Endothelial cell of umbilical vein (primary cell): Measurements from ENCODE around the gene SAFB. TPM values are rescaled to one million over a fixed set of nuclear protein-coding genes. Genes with fewer than 3 reads are reported as not detected.

Source experiments
- BruUV-seq: library from RNA; stranded (reverse); fragments of 400-500 nt; replicated peaks from 2 replicates; lab custom pipeline; 2021; lab: Mats Ljungman, UMichigan
- CTCF ChIA-PET: fragments of 300-600, 350-600 bp; sonication (Branson Sonifier 250); formaldehyde crosslinking; loops from one replicate; lab custom pipeline; 2021; ENCODE audit warnings: antibody characterized with exemption, inconsistent platforms; lab: Charles Lee
- POLR2A ChIA-PET: fragments of 300-600, 350-600 bp; sonication (Branson Sonifier 250); formaldehyde crosslinking; loops from one replicate; lab custom pipeline; 2021; ENCODE audit warnings: antibody characterized with exemption, inconsistent platforms; lab: Charles Lee
- DNase-seq: peaks from one replicate; pipeline ENCODE4 v3.0.0-alpha.2; 2011; ENCODE audit warnings: low read depth, low spot score
- FAIRE-seq: peaks from 2 replicates; lab custom pipeline; 2011; peaks lifted over from hg19 to GRCh38; lab: Jason Lieb, UNC
- H2AFZ ChIP-seq: 2 replicates; pipeline ENCODE4 v1.6.0; 2012; ENCODE audit warnings: low read depth, low read length, control low read depth, inconsistent platforms
- H3K27ac ChIP-seq: 2 replicates; pipeline ENCODE4 v1.5.1; 2011; ENCODE audit warnings: low read depth, mild to moderate bottlenecking, control low read depth, low read length, moderate library complexity; ENCODE audit not compliant: insufficient read depth
- H3K27me3 ChIP-seq, 2 experiments: 2 replicates each; pipeline versions ENCODE4 v1.6.0 to v1.6.1; 2011; ENCODE audit warnings: low read length in 2 of 2, mixed read lengths in 1 of 2; ENCODE audit not compliant: control insufficient read depth in 2 of 2, insufficient read depth in 2 of 2
- H3K36me3 ChIP-seq, 2 experiments: 2 replicates in 1 of 2; 3 replicates in 1 of 2; pipeline ENCODE4 v1.5.1; 2011; ENCODE audit warnings: low read length in 2 of 2, mild to moderate bottlenecking in 1 of 2, moderate library complexity in 1 of 2; ENCODE audit not compliant: control insufficient read depth in 2 of 2, insufficient read depth in 2 of 2; ENCODE audit errors: extremely low read depth in 1 of 2
- H3K4me1 ChIP-seq: 3 replicates; pipeline ENCODE4 v1.5.1; 2011; ENCODE audit warnings: mild to moderate bottlenecking, low read length; ENCODE audit not compliant: control insufficient read depth, insufficient read depth; ENCODE audit errors: extremely low read depth
- H3K4me2 ChIP-seq: 2 replicates; pipeline ENCODE4 v1.6.1; 2011; ENCODE audit warnings: low read length, control low read depth, mixed read lengths; ENCODE audit not compliant: insufficient read depth
- H3K4me3 ChIP-seq, 3 experiments: fragments of 200-600 bp in 1 of 3; sonication (generic), shearing (Covaris generic) in 1 of 3; replicated peaks in 1 of 3; 2 replicates each; pipeline ENCODE4 v1.5.1; 2011 to 2016; ENCODE audit warnings: control low read depth in 3 of 3, low read length in 3 of 3, mild to moderate bottlenecking in 2 of 3, inconsistent platforms in 1 of 3, low read depth in 1 of 3, moderate library complexity in 1 of 3; ENCODE audit not compliant: insufficient read depth in 1 of 3
- H3K79me2 ChIP-seq: 2 replicates; pipeline ENCODE4 v1.6.0; 2012; ENCODE audit warnings: low read length, inconsistent platforms; ENCODE audit not compliant: control insufficient read depth, insufficient read depth
- H3K9ac ChIP-seq: replicated peaks from 2 replicates; pipeline ENCODE3; 2011; ENCODE audit warnings: low read length, control low read depth; ENCODE audit not compliant: insufficient read depth; ENCODE audit errors: extremely low read depth
- H3K9me1 ChIP-seq: replicated peaks from 3 replicates; pipeline ENCODE4 v1.6.0; 2011; ENCODE audit warnings: mild to moderate bottlenecking, low read length; ENCODE audit not compliant: control insufficient read depth, insufficient read depth; ENCODE audit errors: extremely low read depth
- H3K9me3 ChIP-seq: replicated peaks from 2 replicates; pipeline ENCODE4 v1.5.1; 2012; ENCODE audit warnings: low read length, inconsistent platforms; ENCODE audit not compliant: control insufficient read depth, insufficient read depth
- H4K20me1 ChIP-seq: replicated peaks from 2 replicates; pipeline ENCODE3; 2011; ENCODE audit warnings: mild to moderate bottlenecking, low read length; ENCODE audit not compliant: control insufficient read depth, insufficient read depth; ENCODE audit errors: extremely low read depth
- EZH2 ChIP-seq: IDR thresholded peaks from 2 replicates; pipeline ENCODE4 v1.6.1; 2012; ENCODE audit warnings: borderline replicate concordance, low read depth, mild to moderate bottlenecking, moderate library complexity, low read length, inconsistent platforms; ENCODE audit not compliant: severe bottlenecking
- FOS ChIP-seq: IDR thresholded peaks from 2 replicates; pipeline ENCODE4 v1.6.1; 2011; ENCODE audit warnings: mild to moderate bottlenecking, low read length, moderate library complexity, borderline replicate concordance; ENCODE audit not compliant: insufficient read depth
- JUN ChIP-seq: IDR thresholded peaks from 2 replicates; pipeline ENCODE4 v1.6.1; 2011; ENCODE audit warnings: borderline replicate concordance, low read depth; ENCODE audit not compliant: insufficient read length, insufficient read depth
- MYC ChIP-seq: IDR thresholded peaks from one replicate; pipeline ENCODE4 v1.6.1; 2011; ENCODE audit warnings: mild to moderate bottlenecking, low read depth, low read length
- POLR2A ChIP-seq: IDR thresholded peaks from 2 replicates; pipeline ENCODE4 v1.6.1; 2012; ENCODE audit warnings: low read depth, mild to moderate bottlenecking, control low read depth, low read length
- POLR2AphosphoS5 ChIP-seq: IDR thresholded peaks from 2 replicates; pipeline ENCODE4 v1.6.1; 2012; ENCODE audit warnings: low read depth, mild to moderate bottlenecking, control low read depth, low read length, moderate library complexity; ENCODE audit not compliant: insufficient read depth
- dilution Hi-C: fragments of 300-500 bp; cut with MboI; formaldehyde crosslinking; loops from one replicate; pipeline ENCODE4 v1.15.0; 2019; ENCODE audit warnings: low sequenced_read_pairs; ENCODE audit not compliant: extremely low pct_ligation_motif_present
- intact Hi-C: fragments of 100-400 bp; cut with micrococcal nuclease; formaldehyde crosslinking; loops from one replicate; pipeline ENCODE4 v1.10.0; 2022
- polyA plus RNA-seq, 4 experiments: library from polyadenylated mRNA; depleted of rRNA in 3 of 4; stranded (reverse) in 3 of 4; unstranded in 1 of 4; fragments of >200 nt; gene quantifications; 2 replicates each; pipeline versions ENCODE4 v1.2.1 to v1.2.3, GENCODE V29; 2011 to 2012; ENCODE audit warnings: missing spikeins in 1 of 4
- total RNA-seq: library from RNA; stranded (reverse); gene quantifications from 2 replicates; pipeline ENCODE4 v1.2.3, GENCODE V29; 2021
- TF ChIP-seq, protein P1 (sequence below), 2 donors: IDR thresholded peaks; 1 replicate in 1 of 2; 2 replicates in 1 of 2; pipeline ENCODE4 v1.5.1; 2011; ENCODE audit warnings: low read length in 2 of 2, mild to moderate bottlenecking in 2 of 2, moderate library complexity in 2 of 2, control low read depth in 1 of 2, inconsistent platforms in 1 of 2, low read depth in 1 of 2; ENCODE audit not compliant: insufficient read depth in 1 of 2; ENCODE audit errors: extremely low read depth in 1 of 2
- TF ChIP-seq, protein P2 (sequence below): IDR thresholded peaks from 2 replicates; pipeline ENCODE4 v1.6.1; 2011; ENCODE audit not compliant: insufficient read depth, insufficient read length

SAFB gene
- total and polyA plus RNA-seq, 2 donors (not counting 3 experiments of a cell fraction or from before 2014, with no cell fraction given) = 44.7 to 109 TPM

DNA sequence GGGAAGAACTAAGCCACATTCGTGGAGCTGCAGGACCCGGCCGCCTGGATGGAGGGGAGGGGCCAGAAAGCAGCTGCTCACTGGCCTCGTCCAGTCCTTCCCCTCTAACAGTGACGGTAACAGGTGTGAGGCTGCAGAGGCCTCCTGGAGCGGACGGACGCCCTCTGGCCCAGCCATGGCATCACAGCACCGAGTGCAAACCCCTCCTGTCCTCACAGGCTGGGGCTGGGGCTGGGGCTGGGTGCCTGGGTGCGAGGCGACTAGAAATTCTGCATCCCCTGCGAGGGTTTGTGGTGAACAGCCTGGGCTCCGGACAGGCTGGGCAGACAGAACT, 53.9 kb downstream of the SAFB start:
- no peaks in the 10 kb centered on the region for H4K20me1 ChIP-seq
- peaks cover 10% of the 10 kb centered on the region for H3K4me1 ChIP-seq
- H3K9me3 ChIP-seq = no peaks in the 10 kb centered on the region
- H3K79me2 ChIP-seq = peaks cover 9% of the 10 kb centered on the region
- TF ChIP-seq POLR2A (no peak), POLR2AphosphoS5 (no peak), FOS (no peak), MYC (no peak), EZH2 (no peak), JUN (no peak)
- TF ChIP-seq, protein P1, sequence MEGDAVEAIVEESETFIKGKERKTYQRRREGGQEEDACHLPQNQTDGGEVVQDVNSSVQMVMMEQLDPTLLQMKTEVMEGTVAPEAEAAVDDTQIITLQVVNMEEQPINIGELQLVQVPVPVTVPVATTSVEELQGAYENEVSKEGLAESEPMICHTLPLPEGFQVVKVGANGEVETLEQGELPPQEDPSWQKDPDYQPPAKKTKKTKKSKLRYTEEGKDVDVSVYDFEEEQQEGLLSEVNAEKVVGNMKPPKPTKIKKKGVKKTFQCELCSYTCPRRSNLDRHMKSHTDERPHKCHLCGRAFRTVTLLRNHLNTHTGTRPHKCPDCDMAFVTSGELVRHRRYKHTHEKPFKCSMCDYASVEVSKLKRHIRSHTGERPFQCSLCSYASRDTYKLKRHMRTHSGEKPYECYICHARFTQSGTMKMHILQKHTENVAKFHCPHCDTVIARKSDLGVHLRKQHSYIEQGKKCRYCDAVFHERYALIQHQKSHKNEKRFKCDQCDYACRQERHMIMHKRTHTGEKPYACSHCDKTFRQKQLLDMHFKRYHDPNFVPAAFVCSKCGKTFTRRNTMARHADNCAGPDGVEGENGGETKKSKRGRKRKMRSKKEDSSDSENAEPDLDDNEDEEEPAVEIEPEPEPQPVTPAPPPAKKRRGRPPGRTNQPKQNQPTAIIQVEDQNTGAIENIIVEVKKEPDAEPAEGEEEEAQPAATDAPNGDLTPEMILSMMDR (IDR thresholded peaks at IDR 0.05; ENCODE audit: extremely low read depth in 1 of 2, insufficient read depth in 1 of 2, low read depth in 1 of 2, low read length in 2 of 2) = no peak
- TF ChIP-seq, protein P2, sequence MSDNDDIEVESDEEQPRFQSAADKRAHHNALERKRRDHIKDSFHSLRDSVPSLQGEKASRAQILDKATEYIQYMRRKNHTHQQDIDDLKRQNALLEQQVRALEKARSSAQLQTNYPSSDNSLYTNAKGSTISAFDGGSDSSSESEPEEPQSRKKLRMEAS = no peak
- no peak for FAIRE-seq
- H2AFZ ChIP-seq = no peak overlapping the region
- BruUV-seq = no TSS peak
- no peak for DNase-seq
- no peaks in the 10 kb centered on the region for H3K9me1 ChIP-seq
- ChIA-PET CTCF (interaction anchor here (1.1 kb wide), 1 partner anchor 10 kb away, joined by 4 read pairs; no protein-coding TSS in a partner anchor), POLR2A (no interaction called here)
- H3K4me3 ChIP-seq = no peak overlapping the region
- H3K9ac ChIP-seq = no peak overlapping the region
- intact Hi-C loops = no loop called here
- no peak overlapping the region for H3K27ac ChIP-seq
- no peak overlapping the region for H3K4me2 ChIP-seq
- H3K27me3 ChIP-seq = no peaks in the 10 kb centered on the region
- H3K36me3 ChIP-seq = peaks cover 0 to 5% of the 10 kb centered on the region in 2 experiments
- dilution Hi-C loops = no loop called here
